ENCODE results near the gene CENPN.

Gene CENPN

DNA sequence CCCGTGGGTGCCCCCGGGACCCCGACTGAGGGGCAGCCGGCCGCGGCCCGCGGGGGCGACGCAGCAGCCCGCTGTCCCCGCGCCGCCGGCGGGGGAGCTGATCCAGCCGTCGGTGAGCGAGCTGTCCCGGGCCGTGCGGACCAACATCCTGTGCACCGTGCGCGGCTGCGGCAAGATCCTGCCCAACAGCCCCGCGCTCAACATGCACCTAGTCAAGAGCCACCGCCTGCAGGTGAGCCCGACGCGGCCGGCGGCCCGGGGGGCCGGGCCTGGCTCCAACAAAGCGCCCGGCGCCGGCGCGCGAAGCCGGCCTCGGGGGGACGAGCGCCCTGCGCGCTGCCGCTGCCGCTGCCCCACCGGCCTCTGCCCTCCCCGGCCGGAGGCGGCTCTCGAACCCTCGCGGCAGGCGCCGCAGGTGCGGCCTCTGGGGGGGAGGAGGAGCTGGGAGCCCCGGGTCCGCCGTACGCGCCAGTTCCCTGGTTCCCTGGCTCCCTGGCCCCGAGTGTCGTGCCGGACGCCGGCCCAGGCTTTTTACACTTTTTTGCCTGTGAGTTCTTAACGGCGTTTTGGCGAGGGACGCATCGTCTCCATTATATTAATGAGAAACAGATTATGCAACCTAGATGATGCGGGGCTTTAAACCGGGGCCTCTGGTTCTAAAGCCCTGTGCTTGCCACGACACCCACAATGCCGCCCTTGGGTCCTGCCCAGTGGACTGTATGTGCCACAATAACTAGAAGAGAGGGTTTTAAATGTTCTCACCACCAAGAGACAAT lies 29.1 kb downstream of the CENPN start:
- peak in 1 of 2 experiments; percentile 34 for DNase-seq

DNA sequence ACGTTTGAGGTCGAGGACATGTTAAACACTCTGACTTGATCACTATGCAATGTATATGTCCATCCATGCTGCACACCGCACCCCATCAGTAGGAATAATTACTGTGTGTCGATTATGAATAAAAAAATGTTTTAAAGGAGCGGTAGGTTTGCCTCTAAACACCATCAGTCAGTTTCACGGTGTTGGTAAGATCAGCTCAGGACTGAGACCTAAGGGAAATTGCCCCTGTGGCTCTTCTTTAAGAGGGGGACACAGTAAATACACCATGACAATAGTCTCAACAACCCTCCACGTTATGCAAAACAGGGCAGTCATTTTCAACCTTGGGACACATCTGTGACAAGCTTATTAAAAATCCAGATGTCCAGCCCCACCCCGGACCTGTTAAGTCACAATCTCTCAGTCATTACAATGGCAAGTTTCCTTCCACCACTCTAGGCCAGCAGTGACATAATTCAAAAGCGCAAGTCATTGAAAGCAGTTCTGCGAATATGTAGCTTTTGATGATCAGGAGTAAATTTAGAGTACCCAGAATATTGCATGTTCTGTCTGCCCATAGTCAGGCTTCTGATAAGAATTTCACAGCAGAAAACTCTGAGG lies 29.8 kb downstream of the CENPN start:
- no peak for DNase-seq

GRCh38 chr16:81040131-81040530 lies 33.1 kb downstream of the CENPN start:
- DNase-seq: no peak

- no peak for DNase-seq
These were observed 33.8 kb downstream of the CENPN start for GRCh38 chr16:81040842-81041241.

- DNase-seq: no peak
These were observed 34.7 kb downstream of the CENPN start for GRCh38 chr16:81041696-81042095.

DNA sequence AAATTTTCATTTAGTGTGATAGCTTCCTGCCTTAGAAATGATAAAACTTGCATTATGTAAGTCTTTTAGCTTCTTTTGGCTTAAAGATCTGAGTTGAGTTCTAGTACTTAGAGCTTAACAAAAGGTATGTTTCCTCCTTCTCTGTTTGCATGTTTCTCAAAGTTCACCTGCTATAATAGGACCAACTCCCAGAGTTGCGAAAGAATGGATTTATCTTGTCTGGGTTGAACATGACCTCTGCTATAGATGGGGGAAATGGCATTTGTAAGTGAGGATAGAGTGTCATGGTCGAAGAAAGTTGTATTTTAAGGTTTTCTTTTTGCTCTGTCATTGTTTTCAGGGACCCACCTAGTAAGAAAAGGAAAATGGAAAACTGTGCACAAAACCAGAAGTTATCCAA lies 35.8 kb downstream of the CENPN start:
- DNase-seq: no peak

- DNase-seq: no peak
These were observed 46.7 kb downstream of the CENPN start for GRCh38 chr16:81053761-81054160.

DNA sequence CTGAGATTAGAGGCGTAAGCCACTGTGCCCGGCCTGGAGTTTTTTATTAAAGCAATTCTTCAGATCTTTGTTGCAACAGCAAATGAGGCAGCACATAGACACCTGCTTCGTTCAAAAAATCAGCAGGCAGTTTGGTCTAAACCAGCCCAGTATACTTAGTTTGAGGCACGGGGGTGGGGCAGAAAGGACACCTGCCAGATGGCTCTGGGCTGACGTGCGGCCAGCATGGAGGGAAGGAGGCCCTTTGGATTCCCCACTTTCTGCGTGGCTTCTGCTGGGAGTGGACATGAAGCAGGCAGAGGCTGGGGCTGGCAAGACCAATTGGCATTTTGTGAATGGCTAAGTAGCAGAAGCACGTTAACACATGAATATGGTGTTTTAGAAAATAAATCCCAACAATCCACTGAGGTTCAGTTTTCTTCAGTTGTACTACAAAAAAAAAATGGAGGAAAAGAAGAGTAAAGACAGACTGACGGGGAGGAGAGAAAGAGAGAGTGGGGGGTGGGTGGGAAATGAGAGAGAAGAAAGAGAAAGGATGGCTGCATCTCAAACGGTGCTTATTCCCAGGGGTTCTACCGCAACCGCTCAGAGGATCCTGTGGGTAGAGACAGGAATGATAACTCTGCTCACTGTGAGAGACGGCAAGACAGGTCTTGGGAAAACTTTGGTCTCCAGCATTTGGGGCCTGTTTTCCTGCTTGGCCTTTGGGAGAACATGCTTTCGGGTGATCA lies 53.7 kb downstream of the CENPN start:
- no peak for DNase-seq

DNA sequence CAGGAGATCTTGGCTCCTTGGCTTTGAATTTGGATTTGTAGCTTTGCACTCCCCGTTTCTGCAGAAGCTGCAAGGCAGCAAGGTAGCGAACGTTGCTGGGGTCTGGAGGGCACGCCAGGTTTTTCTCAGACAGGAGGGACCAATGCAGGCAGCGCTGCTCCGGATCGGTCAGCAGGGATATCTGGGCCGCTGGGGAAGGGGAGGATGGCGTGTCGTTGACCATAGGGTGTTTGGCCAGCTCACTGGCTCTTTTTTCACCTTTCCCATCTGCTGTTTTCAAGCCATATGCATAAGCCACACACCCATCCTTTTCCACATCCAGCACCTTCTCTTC lies 54.3 kb downstream of the CENPN start:
- no peak for DNase-seq

- no peak for DNase-seq
These were observed 55.0 kb downstream of the CENPN start for GRCh38 chr16:81061871-81062608.

DNA sequence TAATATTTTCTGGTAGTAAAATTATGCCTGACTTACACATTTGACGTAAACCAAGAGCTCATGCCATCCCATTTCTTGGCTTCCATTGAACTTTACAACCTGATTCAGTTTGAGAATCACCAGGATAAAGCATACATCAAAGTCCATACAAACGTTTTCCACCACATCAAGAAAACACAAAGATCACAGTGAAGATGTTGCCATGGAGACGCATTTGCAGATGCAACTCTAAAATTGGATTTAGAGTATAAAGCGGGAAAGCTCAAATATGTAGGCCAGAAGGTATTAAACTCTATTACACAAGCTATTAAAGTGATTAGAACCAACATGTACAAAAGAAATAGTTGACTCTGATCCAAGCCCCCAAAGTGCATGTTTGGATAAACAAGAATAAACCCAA lies 59.7 kb downstream of the CENPN start:
- no peak for DNase-seq

DNA sequence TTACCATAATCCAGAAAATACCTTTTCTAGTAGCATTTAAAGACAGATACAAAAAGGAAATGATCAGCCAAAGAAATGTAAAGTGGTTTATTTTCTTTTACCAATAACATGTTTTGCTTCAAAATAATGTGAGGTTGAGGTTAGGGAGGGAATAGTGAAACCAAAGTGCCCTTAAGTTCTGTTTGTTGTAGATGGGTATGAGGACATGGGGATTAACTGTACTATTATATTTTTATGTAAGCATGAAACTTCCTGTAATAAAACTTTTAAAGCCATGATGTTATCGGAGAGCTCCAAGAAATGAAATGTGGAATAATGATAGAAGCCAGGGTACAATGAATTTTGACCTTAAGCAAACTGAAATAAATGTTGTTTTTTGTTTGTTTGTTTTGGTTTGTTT lies 60.2 kb downstream of the CENPN start:
- no peak for DNase-seq

- DNase-seq: no peak
These were observed 62.0 kb downstream of the CENPN start for GRCh38 chr16:81069063-81069462.

GRCh38 chr16:81070979-81071378 lies 64.0 kb downstream of the CENPN start:
- no peak for DNase-seq

GRCh38 chr16:81071805-81072204 lies 64.8 kb downstream of the CENPN start:
- DNase-seq: no peak

GRCh38 chr16:81073560-81074330 lies 66.7 kb downstream of the CENPN start:
- no peak for DNase-seq

GRCh38 chr16:81076566-81077075 lies 69.6 kb downstream of the CENPN start:
- DNase-seq: peak; percentile 91 to 92

GRCh38 chr16:81077076-81077940 lies 70.3 kb downstream of the CENPN start, which contains the start of gene C16orf46:
C16orf46 (minus strand) TSS chr16:81077238; CDS start chr16:81063955, 13,283 bp downstream.
- DNase-seq: peak; percentile 96 to 97

DNA sequence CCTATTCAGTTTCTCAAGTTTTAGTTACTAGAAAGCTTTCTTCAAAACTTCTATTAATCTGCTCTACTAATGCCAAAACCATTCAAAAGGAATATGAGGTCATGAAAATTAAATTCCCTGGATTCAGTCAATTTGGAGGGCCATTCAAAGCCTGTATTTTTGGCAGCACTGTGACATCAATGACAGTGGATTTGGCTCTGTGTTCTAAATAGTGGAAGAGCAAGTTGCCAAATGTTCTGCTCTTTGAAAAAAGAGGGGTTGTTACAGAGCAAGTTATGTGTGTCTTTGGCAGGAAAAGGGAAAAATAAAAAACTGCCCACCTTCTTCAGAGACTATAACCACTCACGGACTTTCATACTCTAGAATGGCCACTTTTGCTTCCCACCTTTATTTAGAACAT lies 73.2 kb downstream of the CENPN start:
- DNase-seq: no peak

GRCh38 chr16:81081014-81081413 lies 74.0 kb downstream of the CENPN start:
- DNase-seq: no peak

Data from SHP77 (cell line).